Ascending aorta (tissue), 2 donors: ENCODE data around the gene VKORC1. TPM values are rescaled to one million over a fixed set of nuclear protein-coding genes. Genes with fewer than 3 reads are reported as not detected.

ENCODE experiments used
- DNase-seq, 2 donors: peaks; one replicate each; pipeline ENCODE4 v3.0.0-alpha.2; 2019; ENCODE audit warnings: low spot score in 2 of 2
- H3K27ac ChIP-seq, 2 donors: fragments of 200-600 bp; sonication (generic); one replicate each; pipeline ENCODE4 v1.5.1; 2016 to 2017; ENCODE audit warnings: mild to moderate bottlenecking in 1 of 2
- H3K27me3 ChIP-seq: fragments of 200-600 bp; sonication (generic); one replicate; pipeline ENCODE4 v1.5.1; 2017
- H3K36me3 ChIP-seq, 2 donors: fragments of 200-600 bp; sonication (generic); one replicate each; pipeline ENCODE4 v1.5.1; 2016
- H3K4me1 ChIP-seq, 2 donors: fragments of 200-600 bp; sonication (generic); one replicate each; pipeline ENCODE4 v1.5.1; 2016 to 2017; ENCODE audit warnings: mild to moderate bottlenecking in 1 of 2
- H3K4me3 ChIP-seq, 2 donors: fragments of 200-600 bp; sonication (generic); one replicate each; pipeline ENCODE4 v1.5.1; 2016 to 2017; ENCODE audit warnings: mild to moderate bottlenecking in 1 of 2
- H3K9me3 ChIP-seq, 2 donors: fragments of 200-600 bp; sonication (generic); one replicate each; pipeline ENCODE4 v1.5.1; 2016
- CTCF ChIP-seq, 3 experiments: fragments of 200-600 bp in 2 of 3; fragments of 450-650 bp in 1 of 3; sonication (generic) in 2 of 3; IDR thresholded peaks; one replicate each; pipeline ENCODE4 v1.5.1; 2016 to 2019; ENCODE audit warnings: antibody characterized with exemption in 3 of 3, mild to moderate bottlenecking in 1 of 3, moderate library complexity in 1 of 3
- intact Hi-C: fragments of 100-400 bp; cut with DNase I; formaldehyde crosslinking; loops from one replicate; pipeline ENCODE4 v1.15.1; 2023
- total RNA-seq: library from RNA; depleted of rRNA; stranded (reverse); fragments of >200 nt; gene quantifications from one replicate; pipeline ENCODE4 v1.1.0, GENCODE V29; 2016

The VKORC1 gene
- total RNA-seq, 1 donor from 2014 or later = 227 TPM

- Histone ChIP-seq H3K4me1 (peaks cover 0 to 9% of the 10 kb centered on the region in 2 donors), H3K4me3 (no peak overlapping the region), H3K36me3 (peaks cover 58 to 60% of the 10 kb centered on the region in 2 donors), H3K9me3 (no peaks in the 10 kb centered on the region), H3K27ac (no peak overlapping the region), H3K27me3 (no peaks in the 10 kb centered on the region)
- TF ChIP-seq CTCF (IDR thresholded peaks at IDR 0.05) = no peak
- DNase-seq = peak in 1 of 2 donors; percentile 61
- intact Hi-C loops = loop anchor here (10.0 kb wide), 1 partner anchor 423 kb away; the partner anchor contains the start of genes FBRS and PRR14
Measured at GRCh38 chr16:31077592-31078396, 16.8 kb downstream of the VKORC1 start.

GRCh38 chr16:31077024-31077423 lies 17.6 kb downstream of the VKORC1 start:
- H3K4me1 ChIP-seq = peaks cover 0 to 15% of the 10 kb centered on the region in 2 donors
- no peak overlapping the region for H3K4me3 ChIP-seq
- peak in 1 of 2 donors; percentile 59 for DNase-seq
- no peaks in the 10 kb centered on the region for H3K9me3 ChIP-seq
- intact Hi-C loops = loop anchor here (10.0 kb wide), 1 partner anchor 422 kb away; the partner anchor contains the start of genes FBRS and PRR14
- TF ChIP-seq CTCF (IDR thresholded peaks at IDR 0.05) = no peak
- H3K36me3 ChIP-seq = peaks cover 53 to 54% of the 10 kb centered on the region in 2 donors
- no peaks in the 10 kb centered on the region for H3K27me3 ChIP-seq
- H3K27ac ChIP-seq = no peak overlapping the region

GRCh38 chr16:31076319-31076718 lies 18.3 kb downstream of the VKORC1 start:
- Histone ChIP-seq H3K27me3 (no peaks in the 10 kb centered on the region), H3K27ac (no peak overlapping the region), H3K9me3 (no peaks in the 10 kb centered on the region), H3K36me3 (peaks cover 48 to 52% of the 10 kb centered on the region in 2 donors), H3K4me3 (no peak overlapping the region), H3K4me1 (peaks cover 0 to 20% of the 10 kb centered on the region in 2 donors)
- intact Hi-C loops = loop anchor here (10.0 kb wide), 1 partner anchor 422 kb away; the partner anchor contains the start of genes FBRS and PRR14
- no peak for TF ChIP-seq CTCF (IDR thresholded peaks at IDR 0.05)
- DNase-seq = peak in 1 of 2 donors; percentile 55

- Histone ChIP-seq H3K4me1 (peaks cover 0 to 20% of the 10 kb centered on the region in 2 donors), H3K4me3 (peak overlapping the region; percentile 73 to 87), H3K27ac (peak overlapping the region; percentile 86 to 91), H3K36me3 (peaks cover 33 to 37% of the 10 kb centered on the region in 2 donors), H3K9me3 (no peaks in the 10 kb centered on the region), H3K27me3 (no peaks in the 10 kb centered on the region)
- no peak for DNase-seq
- intact Hi-C loops = loop anchor here (1.0 to 10.0 kb wide), 7 partner anchors 20 to 420 kb away; partner anchors contain the start of genes ARMC5, FBRS, KAT8 and PRR14
- no peak for TF ChIP-seq CTCF (IDR thresholded peaks at IDR 0.05)
Measured at GRCh38 chr16:31074814-31075183, 19.8 kb downstream of the VKORC1 start.

GRCh38 chr16:31073970-31074813 lies 20.4 kb downstream of the VKORC1 start, which contains the start of the genes ZNF646 and ZNF668:
TSS of gene ZNF646 (plus strand) at chr16:31074422. CDS start at chr16:31076325, 1,903 bp downstream.
TSS of gene ZNF668 (minus strand) at chr16:31074240. CDS start at chr16:31064459, 9,781 bp downstream.
- peak within 1 kb of the TSS; percentile 87 to 91 for H3K27ac ChIP-seq
- no peak for TF ChIP-seq CTCF (IDR thresholded peaks at IDR 0.05)
- peak; percentile 91 to 99 for DNase-seq
- H3K9me3 ChIP-seq = no peaks in the 10 kb centered on the region
- no peaks in the 10 kb centered on the region for H3K27me3 ChIP-seq
- intact Hi-C loops = loop anchor here (1.0 to 10.0 kb wide), 9 partner anchors 20 to 419 kb away; partner anchors contain the start of genes ARMC5, FBRS, FUS and KAT8
- peaks cover 0 to 20% of the 10 kb centered on the region in 2 donors for H3K4me1 ChIP-seq
- peak within 1 kb of the TSS; percentile 73 to 87 for H3K4me3 ChIP-seq
- peaks cover 28 to 31% of the 10 kb centered on the region in 2 donors for H3K36me3 ChIP-seq
